Activated naive CD8-positive, alpha-beta T cell (primary cell): ENCODE measurements around the gene PCSK4.

Experiments
- H3K27ac Mint-ChIP-seq: one replicate; pipeline ENCODE4 v1.8.0; 2021; ENCODE audit warnings: mixed read lengths
- H3K27me3 Mint-ChIP-seq: one replicate; pipeline ENCODE4 v1.8.0; 2021; ENCODE audit warnings: mixed read lengths
- H3K36me3 Mint-ChIP-seq: one replicate; pipeline ENCODE4 v1.8.0; 2021; ENCODE audit warnings: mixed read lengths
- H3K4me1 Mint-ChIP-seq: one replicate; pipeline ENCODE4 v1.8.0; 2021; ENCODE audit warnings: low read depth, mixed read lengths
- H3K4me3 Mint-ChIP-seq: one replicate; pipeline ENCODE4 v1.8.0; 2021; ENCODE audit warnings: mild to moderate bottlenecking, mixed read lengths
- H3K9me3 Mint-ChIP-seq: one replicate; pipeline ENCODE4 v1.8.0; 2021; ENCODE audit warnings: low read depth, mixed read lengths

Gene PCSK4

GRCh38 chr19:1466461-1467214, 23.5 kb downstream of the PCSK4 start:
- no peaks in the 10 kb centered on the region for H3K36me3 Mint-ChIP-seq
- no peak overlapping the region for H3K27ac Mint-ChIP-seq
- no peaks in the 10 kb centered on the region for H3K27me3 Mint-ChIP-seq
- no peaks in the 10 kb centered on the region for H3K9me3 Mint-ChIP-seq
- no peak overlapping the region for H3K4me3 Mint-ChIP-seq
- H3K4me1 Mint-ChIP-seq = peaks cover 4% of the 10 kb centered on the region

GRCh38 chr19:1466018-1466460, 24.1 kb downstream of the PCSK4 start:
- Mint-ChIP-seq H3K36me3 (no peaks in the 10 kb centered on the region), H3K9me3 (no peaks in the 10 kb centered on the region), H3K4me3 (no peak overlapping the region), H3K4me1 (peaks cover 2% of the 10 kb centered on the region), H3K27ac (no peak overlapping the region), H3K27me3 (no peaks in the 10 kb centered on the region)

GRCh38 chr19:1465191-1466016, 24.7 kb downstream of the PCSK4 start:
- Mint-ChIP-seq H3K4me3 (no peak overlapping the region), H3K4me1 (peaks cover 2% of the 10 kb centered on the region), H3K27ac (no peak overlapping the region), H3K36me3 (no peaks in the 10 kb centered on the region), H3K9me3 (no peaks in the 10 kb centered on the region), H3K27me3 (no peaks in the 10 kb centered on the region)

GRCh38 chr19:1461862-1462261, 28.3 kb downstream of the PCSK4 start:
- Mint-ChIP-seq H3K4me1 (peaks cover 4% of the 10 kb centered on the region), H3K27ac (no peak overlapping the region), H3K9me3 (no peaks in the 10 kb centered on the region), H3K27me3 (no peaks in the 10 kb centered on the region), H3K36me3 (no peaks in the 10 kb centered on the region), H3K4me3 (no peak overlapping the region)

GRCh38 chr19:1460033-1460995, 29.8 kb downstream of the PCSK4 start:
- H3K9me3 Mint-ChIP-seq = no peaks in the 10 kb centered on the region
- no peak overlapping the region for H3K27ac Mint-ChIP-seq
- no peak overlapping the region for H3K4me3 Mint-ChIP-seq
- no peaks in the 10 kb centered on the region for H3K36me3 Mint-ChIP-seq
- peaks cover 3% of the 10 kb centered on the region for H3K27me3 Mint-ChIP-seq
- H3K4me1 Mint-ChIP-seq = peaks cover 8% of the 10 kb centered on the region

- H3K9me3 Mint-ChIP-seq = no peaks in the 10 kb centered on the region
- peaks cover 3% of the 10 kb centered on the region for H3K27me3 Mint-ChIP-seq
- peaks cover 12% of the 10 kb centered on the region for H3K4me1 Mint-ChIP-seq
- H3K36me3 Mint-ChIP-seq = no peaks in the 10 kb centered on the region
- H3K4me3 Mint-ChIP-seq = no peak overlapping the region
- no peak overlapping the region for H3K27ac Mint-ChIP-seq
These were observed 30.7 kb downstream of the PCSK4 start for GRCh38 chr19:1459479-1459878.

- Mint-ChIP-seq H3K36me3 (no peaks in the 10 kb centered on the region), H3K27me3 (peaks cover 9% of the 10 kb centered on the region), H3K4me1 (peaks cover 14% of the 10 kb centered on the region), H3K9me3 (no peaks in the 10 kb centered on the region), H3K27ac (no peak overlapping the region), H3K4me3 (no peak overlapping the region)
These were observed 32.3 kb downstream of the PCSK4 start for GRCh38 chr19:1457892-1458291.

GRCh38 chr19:1457031-1457739, 33.0 kb downstream of the PCSK4 start:
- no peak overlapping the region for H3K27ac Mint-ChIP-seq
- peaks cover 14% of the 10 kb centered on the region for H3K4me1 Mint-ChIP-seq
- no peaks in the 10 kb centered on the region for H3K36me3 Mint-ChIP-seq
- peaks cover 9% of the 10 kb centered on the region for H3K27me3 Mint-ChIP-seq
- no peaks in the 10 kb centered on the region for H3K9me3 Mint-ChIP-seq
- no peak overlapping the region for H3K4me3 Mint-ChIP-seq

GRCh38 chr19:1456121-1456900, 33.8 kb downstream of the PCSK4 start:
- H3K27ac Mint-ChIP-seq = no peak overlapping the region
- H3K4me1 Mint-ChIP-seq = peaks cover 14% of the 10 kb centered on the region
- no peaks in the 10 kb centered on the region for H3K9me3 Mint-ChIP-seq
- peaks cover 9% of the 10 kb centered on the region for H3K27me3 Mint-ChIP-seq
- no peak overlapping the region for H3K4me3 Mint-ChIP-seq
- no peaks in the 10 kb centered on the region for H3K36me3 Mint-ChIP-seq

GRCh38 chr19:1455336-1456120, 34.6 kb downstream of the PCSK4 start:
- Mint-ChIP-seq H3K9me3 (no peaks in the 10 kb centered on the region), H3K4me1 (peaks cover 14% of the 10 kb centered on the region), H3K4me3 (peak overlapping the region; percentile 64), H3K27ac (no peak overlapping the region), H3K27me3 (peaks cover 16% of the 10 kb centered on the region), H3K36me3 (no peaks in the 10 kb centered on the region)

- no peaks in the 10 kb centered on the region for H3K36me3 Mint-ChIP-seq
- peaks cover 19% of the 10 kb centered on the region for H3K27me3 Mint-ChIP-seq
- no peak overlapping the region for H3K27ac Mint-ChIP-seq
- no peak overlapping the region for H3K4me3 Mint-ChIP-seq
- H3K9me3 Mint-ChIP-seq = no peaks in the 10 kb centered on the region
- H3K4me1 Mint-ChIP-seq = peaks cover 16% of the 10 kb centered on the region
These were observed 35.2 kb downstream of the PCSK4 start for GRCh38 chr19:1455002-1455335.

GRCh38 chr19:1453525-1454364, 36.4 kb downstream of the PCSK4 start:
- H3K4me3 Mint-ChIP-seq = no peak overlapping the region
- H3K36me3 Mint-ChIP-seq = no peaks in the 10 kb centered on the region
- no peaks in the 10 kb centered on the region for H3K9me3 Mint-ChIP-seq
- H3K4me1 Mint-ChIP-seq = peaks cover 18% of the 10 kb centered on the region
- no peak overlapping the region for H3K27ac Mint-ChIP-seq
- peaks cover 24% of the 10 kb centered on the region for H3K27me3 Mint-ChIP-seq
